GM18511 (cell line): Measurements from ENCODE around the gene CCSER1.

Experiments used
- ATAC-seq: cut with Tn5 transposase; IDR thresholded peaks from one replicate; pipeline ENCODE4 v1.9.1; 2021; ENCODE audit warnings: mild to moderate bottlenecking, moderate library complexity; ENCODE audit not compliant: unreplicated experiment

Gene CCSER1

DNA sequence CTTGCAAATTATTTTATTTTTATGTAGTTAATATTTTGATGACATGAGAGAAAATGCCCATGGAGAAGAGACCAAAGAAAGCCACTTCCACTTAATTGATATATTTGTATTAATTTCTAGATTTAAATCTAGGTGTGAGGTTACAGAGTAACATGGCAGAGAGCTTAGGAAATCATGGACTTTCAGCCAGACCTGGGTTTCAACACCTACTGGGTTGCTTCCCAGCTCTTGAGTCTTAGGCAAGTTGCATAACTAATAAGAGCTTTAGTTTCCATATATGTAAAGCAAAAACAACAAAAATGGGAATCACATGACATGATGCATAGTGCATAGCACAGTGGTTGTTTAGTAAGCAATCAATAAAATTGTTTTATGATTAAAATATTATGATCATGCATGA lies 413.3 kb downstream of the CCSER1 start:
- ATAC-seq: no peak

DNA sequence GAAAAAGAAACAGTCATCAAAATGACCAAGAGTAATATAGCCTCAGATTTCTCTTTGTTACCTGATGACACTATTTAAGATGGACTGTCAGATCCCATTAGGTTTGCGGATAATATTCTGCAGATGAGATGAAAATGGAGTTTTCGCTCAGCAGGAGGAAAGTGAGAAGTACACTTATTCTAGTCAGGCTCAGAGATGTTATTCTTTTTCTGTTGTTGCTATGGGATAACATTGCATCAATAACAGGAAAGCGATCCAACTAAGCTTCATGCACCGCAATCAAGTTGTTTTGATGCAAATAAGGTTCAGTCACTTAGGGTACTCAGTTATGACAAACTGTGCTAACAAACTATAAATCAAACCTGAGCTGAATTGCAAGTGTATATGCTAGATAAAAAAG lies 415.0 kb downstream of the CCSER1 start:
- no peak for ATAC-seq

DNA sequence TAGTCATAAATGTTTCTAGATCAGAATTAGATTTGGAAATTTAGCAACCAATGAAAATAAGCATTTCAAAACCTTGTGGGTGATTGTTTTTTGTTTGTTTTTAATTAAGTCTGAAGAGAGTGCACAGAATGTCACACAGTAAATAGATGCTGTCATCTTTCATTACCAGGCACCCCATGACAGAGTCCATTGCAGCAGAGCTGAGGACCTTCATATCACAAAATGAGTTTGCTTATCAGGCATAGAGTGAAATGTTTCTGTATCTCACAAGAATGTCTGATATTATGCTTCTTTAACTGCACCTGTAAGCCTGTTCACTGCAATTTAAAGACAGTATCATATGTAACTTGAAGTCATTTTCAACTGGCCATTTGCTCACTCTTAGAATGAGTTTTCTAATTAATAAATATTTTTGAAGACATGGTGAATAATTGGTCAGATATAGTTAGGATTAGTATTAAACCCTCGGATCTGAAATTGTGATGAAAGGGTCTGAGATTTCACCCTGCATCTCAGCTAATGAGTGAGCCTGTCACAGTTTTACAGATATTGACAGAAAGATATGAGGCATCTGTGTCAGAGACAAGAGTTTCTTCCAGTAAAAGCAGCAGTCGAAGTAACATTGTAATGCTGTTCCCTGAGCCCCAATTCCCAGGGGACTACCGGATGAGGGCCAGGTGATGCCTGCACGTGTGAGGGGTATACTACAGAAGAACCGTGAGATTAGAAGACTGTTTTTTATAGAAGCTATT lies 416.4 kb downstream of the CCSER1 start:
- no peak for ATAC-seq

DNA sequence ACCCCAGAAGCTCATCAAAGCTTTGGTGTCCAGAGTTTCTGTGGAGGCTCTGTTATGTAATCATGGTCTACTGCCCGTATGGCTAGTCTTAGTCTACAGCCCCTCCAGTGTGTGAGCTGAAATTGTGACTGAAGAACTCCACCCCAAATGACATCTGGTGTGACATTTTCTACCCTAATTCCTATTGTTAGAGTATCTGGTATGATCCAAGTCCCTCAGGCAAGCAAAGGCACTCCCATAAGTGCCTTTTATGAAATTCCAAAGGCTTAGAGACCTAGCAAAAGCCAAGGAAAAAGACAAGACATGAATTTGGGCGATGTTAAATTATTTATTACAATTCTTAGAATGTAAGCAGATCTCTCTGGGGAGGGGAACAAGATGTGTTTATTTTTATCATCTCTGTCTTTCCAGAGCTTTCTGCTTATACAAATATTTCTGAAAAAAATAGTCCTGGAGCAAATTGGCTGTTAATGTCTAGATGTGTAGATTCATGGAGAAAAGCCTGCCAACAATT lies 417.4 kb downstream of the CCSER1 start:
- no peak for ATAC-seq

DNA sequence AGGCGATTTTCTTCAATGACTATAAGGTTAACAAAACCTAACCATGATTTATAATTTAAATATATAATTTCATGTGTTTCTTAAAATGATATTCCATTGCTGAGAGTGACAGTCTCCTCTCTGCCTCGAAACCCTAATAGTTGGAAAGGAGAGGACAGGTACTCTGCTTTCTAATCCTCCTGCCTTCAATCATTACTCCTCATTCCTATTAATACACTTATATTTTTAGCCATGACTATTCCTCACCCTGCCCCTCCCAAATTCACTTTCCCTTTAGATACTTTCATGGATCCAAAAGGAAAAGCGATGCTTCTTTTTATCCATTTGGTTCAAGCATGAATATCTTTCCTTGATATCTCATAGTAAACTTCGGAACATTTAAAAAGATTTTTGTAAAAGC lies 418.2 kb downstream of the CCSER1 start:
- ATAC-seq: no peak

DNA sequence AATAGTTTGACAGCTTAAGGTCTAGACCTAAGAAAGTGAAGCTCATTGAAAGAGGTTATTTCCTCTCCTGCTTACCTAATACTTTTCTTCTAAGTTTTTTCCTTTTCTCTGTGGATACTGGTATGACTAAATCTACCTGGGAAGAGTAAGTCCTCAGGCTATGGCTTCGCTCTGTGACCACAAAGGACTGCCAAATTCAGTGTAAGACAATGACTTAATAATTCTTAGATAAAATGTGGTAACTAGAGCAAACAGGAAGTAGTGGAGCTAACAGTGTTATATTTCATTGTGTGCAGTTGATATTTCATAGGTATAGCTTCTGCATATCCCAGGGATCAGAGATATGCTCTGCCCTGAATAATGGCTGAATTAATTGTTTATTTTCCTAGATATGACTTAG lies 418.9 kb downstream of the CCSER1 start:
- peak; percentile 51 for ATAC-seq

DNA sequence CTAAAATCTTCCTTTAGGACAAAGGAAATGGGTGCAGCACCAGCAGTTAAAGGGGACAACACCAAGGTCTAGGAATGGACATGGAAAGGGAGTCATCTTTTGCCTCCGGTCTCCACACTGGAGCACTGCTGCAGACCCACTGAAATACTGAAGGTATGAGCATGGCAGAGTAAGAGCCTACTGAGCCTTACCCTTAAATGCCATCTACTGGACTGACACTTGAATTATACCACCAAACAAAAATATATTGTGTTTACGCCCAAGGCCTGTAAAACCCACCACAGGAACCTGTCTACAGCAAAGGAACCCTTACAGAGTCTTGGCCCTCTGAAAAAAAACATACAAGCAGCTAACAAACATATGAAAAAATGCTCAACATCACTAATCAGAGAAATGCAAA lies 443.4 kb downstream of the CCSER1 start:
- ATAC-seq: no peak

DNA sequence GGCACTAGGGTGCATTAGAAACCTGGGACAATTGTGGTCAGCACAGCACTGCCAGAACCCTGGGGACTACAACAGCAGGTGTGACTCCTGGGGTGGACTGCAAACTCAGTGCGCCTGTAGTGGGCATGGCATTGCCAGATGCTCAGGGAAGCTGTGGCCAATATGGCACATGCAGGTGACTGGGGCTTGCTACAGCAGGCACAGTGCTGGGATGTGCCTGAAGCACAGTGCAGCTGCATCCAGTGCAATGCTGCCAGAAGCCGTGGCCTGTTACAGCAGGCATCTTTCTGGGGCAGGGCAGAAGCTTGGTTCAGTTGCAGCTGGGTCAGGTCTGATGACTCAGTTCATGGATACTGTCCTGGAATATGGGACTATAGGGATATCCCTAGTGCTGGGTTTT lies 445.8 kb downstream of the CCSER1 start:
- ATAC-seq: no peak

DNA sequence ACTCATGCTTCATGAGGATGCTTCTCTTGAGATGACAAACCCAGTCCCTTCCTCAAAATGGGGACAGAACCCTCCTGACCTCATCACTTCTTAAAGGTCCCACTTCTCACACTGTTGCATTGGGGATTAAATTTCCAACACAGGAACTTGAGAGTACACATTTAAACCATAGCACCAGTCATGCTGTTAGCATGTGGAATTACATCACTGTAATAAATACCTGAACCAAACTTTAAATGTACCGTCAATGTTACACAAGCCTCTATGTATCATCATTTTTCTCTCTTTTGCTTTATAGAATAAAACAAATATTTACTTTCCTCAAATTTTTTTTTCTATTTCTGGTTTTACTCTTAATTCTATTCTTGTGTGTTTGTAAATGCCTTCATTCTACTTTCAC lies 448.2 kb downstream of the CCSER1 start:
- no peak for ATAC-seq

DNA sequence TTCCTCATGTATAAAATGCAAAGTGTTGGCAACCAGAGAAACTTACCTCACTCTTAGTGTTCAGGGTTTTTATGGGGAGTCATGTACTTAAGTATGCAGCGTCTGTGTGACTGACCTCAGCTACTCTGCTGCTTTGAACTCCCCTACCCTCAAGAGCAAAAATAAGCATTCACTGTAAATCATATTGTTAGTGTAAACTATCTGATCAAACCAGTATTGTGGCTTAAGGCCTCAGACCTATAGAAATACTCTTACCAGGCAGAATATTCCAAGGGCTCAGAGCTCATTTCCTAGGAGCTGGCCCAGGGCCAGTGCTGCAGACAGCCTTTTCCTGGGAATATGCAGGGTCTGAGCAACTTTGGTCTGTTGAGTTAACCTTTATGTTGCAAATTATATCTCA lies 453.1 kb downstream of the CCSER1 start:
- ATAC-seq: no peak

DNA sequence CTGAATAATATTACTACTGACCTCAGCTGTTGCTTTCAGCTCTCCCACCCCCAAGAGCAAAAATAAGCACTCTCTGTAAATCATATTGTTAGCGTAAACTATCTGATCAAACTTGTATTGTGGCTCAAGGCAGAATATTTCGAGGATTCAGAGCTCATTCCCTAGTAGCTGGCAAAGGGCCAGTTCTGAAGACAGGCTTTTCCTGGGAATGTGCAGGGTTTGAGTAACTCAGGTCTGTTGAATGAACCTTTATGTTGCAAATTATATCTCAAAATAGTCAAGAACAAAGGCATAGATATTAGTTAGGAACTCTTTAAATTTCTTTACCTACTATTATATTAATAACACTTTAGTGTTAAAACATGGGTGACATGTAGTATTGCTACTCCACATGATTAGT lies 454.9 kb downstream of the CCSER1 start:
- ATAC-seq: no peak

DNA sequence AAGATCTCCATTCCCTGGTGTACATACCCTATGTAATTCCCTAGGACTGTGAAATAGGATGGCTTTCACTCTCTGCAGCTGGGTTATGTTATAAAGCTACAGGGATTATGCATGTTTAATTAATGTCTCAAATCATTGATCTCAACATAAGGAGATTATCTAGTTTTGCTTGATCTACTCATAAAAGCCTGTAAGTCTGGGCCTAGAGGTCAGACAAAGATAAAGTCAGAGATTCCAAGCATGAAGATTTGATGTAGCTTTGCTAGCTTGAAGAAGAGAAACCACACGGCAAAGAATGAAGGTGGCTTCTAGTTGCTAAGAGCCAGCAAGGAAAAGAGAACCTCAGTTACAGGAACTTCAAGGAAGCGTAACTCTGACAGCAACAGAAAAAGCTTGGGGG lies 456.9 kb downstream of the CCSER1 start:
- ATAC-seq: no peak

DNA sequence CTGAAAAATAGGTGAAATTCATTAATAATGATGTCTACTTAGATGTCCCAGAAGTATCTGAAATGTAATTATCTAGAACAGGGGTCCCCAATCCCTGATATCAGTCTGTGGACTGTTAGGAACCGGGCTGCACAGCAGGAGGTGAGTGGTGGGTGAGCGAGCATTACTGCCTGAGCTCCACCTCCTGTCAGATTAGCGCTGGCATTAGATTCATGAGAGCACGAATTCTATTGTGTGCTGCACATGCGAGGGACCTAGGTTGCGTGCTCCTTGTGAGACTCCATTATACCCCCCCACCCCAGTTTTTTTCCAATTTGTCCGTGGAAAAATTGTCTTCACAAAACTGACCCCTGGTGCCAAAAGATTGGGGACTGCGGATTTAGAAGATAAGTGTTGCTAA lies 458.8 kb downstream of the CCSER1 start:
- ATAC-seq: no peak

DNA sequence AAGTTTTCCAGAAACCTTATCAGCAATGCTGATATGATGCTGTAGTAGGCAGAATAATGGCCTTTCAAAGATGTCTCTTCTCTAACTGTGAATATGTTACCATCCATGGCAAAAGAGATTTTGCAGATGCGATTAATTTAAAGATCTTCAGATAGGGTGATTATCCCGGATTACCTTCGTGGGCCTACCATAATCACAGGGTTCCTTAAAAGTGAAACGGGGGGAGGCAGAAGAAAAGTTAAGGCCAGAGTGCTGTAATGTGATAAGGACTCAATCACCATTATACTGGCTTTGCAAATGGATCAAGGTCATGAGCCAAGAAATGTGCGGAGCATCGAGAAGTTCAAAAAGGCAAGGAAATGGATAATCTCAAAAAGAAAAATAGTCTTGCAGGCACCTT lies 459.6 kb downstream of the CCSER1 start:
- no peak for ATAC-seq

DNA sequence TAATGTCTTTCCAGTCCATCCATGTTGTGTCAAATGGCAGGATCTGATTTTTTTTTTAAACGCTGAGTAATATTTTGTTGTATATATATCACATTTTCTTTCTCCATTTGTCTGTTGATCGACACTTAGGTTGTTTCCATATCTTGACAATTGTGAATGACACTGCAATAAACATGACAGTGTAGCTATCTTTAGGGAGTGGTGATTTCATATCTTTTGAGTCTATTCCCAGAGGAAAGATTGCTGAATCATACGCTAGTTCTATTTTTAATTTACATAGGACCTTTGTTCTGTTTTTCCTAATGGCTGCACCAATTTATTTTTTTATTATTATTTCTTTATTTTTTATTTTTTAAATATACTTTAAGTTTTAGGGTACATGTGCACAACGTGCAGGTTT lies 470.7 kb downstream of the CCSER1 start:
- no peak for ATAC-seq

DNA sequence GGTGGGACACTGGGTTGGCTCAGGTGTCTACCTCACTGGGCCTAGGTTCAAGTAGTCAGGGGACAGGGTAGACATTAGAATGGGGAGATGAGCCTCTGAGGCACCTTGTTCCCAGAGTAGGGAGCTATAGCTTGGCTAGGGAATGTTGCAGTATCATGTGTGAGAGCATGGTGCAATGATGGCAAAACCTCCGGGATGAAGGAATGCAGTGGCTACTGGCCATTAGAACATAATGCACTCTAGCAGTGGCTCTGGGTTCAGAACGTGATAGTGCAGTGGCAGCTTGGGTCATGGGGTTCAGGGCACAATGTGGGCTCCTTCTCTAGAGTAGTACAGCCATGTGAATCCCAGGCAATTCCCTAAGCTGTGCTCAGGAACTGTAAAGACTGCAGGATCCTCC lies 471.5 kb downstream of the CCSER1 start:
- no peak for ATAC-seq

DNA sequence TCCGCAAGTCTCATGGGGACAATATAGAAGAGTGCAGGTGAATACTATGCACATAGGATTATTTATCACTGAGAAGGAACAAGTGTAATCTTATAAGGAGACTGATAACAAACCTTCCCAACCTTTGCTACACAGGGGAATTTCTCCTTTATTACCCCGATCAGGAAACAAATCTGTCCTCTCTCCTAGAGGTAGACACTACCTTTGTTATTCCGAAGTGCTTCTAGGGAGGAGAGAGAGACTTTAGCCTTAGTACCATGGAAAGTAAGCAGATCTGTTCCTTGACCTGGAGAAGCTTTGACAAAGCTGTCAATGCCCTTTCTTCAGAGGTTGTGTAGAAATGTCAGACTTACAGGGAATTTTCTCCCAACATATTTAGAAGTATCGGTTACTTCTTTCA lies 475.5 kb downstream of the CCSER1 start:
- ATAC-seq: no peak

DNA sequence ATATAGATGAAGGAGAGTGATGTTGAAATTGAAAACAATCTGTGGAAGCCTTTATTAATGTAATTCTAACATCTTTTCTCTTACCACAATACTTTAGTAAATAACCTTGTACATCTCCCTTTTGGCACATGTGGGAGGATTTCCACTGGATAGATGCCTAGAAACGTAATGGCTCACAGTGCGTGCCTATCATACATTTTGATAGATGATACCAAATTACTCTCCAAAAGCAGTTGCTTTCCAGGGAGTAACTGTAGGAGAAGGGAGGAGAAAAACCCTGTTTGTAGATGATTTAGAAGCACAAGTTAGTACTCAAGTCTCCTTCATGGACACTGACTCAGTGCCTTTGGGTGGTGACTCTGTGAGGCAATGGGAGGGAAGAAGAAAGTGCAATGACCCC lies 476.3 kb downstream of the CCSER1 start:
- ATAC-seq: no peak

DNA sequence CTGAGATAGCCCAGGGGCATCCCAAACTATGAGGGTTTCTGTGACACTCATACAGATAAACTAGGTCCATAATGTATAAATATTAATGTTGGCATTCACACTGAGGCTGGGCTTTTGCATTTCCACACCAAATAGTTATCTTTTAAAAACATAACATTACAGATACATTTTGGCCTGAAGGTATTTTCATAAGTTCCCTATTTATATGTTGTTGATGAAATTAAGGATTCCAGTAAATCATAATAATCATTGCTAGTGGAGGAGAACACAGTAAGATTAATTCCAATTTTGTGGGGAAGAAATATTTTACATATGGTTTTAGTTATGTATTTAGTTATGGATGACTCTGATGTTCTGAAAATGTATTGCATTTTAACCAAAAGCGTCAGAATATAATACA lies 479.6 kb downstream of the CCSER1 start:
- no peak for ATAC-seq

DNA sequence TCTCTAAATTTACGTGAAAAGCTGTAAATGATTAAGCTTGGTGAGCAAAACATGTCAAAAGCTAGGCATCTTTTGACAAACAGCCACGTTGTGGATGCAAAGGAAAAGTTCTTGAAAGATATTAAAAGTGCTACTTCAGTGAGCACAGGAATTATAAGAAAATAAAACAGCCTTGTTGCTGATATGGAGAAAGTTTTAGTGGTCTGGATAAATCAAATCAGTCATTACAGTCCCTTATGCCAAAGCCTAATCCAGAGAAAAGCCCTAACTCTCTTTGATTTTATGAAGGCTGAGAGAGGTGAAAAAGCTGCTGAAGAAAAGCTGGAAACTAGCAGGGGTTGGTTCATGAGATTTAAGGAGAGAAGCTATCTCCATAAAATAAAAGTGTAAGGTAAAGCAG lies 487.2 kb downstream of the CCSER1 start:
- no peak for ATAC-seq

DNA sequence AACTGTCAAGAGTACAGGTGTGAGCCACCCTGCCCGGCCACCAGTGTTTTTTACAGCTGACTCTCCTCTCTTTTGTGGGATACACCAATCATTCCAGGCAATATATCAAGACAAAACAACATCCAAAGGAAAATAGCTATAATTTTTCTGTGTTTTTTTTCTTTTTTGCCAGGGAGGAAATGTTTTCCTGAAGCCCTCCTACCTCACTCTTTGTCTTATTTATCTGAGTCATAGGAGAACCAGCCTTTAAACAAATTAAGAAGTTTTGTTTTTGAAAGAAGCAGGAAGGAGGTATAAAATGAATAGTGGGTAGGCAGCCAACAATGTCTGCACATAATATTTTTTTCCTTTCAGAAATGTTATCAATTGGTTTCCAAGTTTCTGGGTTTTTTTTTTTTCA lies 493.9 kb downstream of the CCSER1 start:
- no peak for ATAC-seq

DNA sequence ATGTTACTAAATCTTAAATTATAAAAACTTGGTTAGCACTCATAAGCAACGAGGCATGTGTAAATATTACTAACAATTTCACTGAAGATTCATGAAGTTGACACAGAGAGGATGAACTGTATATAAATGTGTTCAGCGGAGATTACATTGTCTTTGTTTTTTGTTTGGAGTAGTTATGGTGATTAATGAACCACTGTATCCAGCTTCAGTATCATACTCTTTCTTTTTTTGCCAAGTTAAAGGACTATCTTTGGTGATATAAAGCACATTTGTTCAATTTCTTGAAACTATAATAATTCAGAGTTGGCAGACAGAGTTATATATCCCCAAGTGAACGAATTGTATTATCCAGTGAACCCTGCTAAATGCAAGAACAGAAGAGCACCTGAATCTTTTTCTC lies 497.6 kb downstream of the CCSER1 start:
- no peak for ATAC-seq
